SU-DHL-6 (cell line): ENCODE results near the gene MAP4K1.

ENCODE experiments used
- EZH2phosphoT487 ChIP-seq: fragments of 200-600 bp; sonication (generic), shearing (Covaris generic); conservative IDR thresholded peaks from 2 replicates; pipeline ENCODE4 v1.6.1; 2018; ENCODE audit warnings: mild to moderate bottlenecking, antibody characterized with exemption, low read length, moderate library complexity, mixed read lengths
- TF ChIP-seq, protein P1 (sequence below): fragments of 200-600 bp; sonication (generic); IDR thresholded peaks from one replicate; pipeline ENCODE4 v1.5.1; 2017; ENCODE audit warnings: antibody characterized with exemption, mild to moderate bottlenecking, low read length, moderate library complexity; ENCODE audit not compliant: insufficient read depth, poor library complexity, severe bottlenecking

DNA sequence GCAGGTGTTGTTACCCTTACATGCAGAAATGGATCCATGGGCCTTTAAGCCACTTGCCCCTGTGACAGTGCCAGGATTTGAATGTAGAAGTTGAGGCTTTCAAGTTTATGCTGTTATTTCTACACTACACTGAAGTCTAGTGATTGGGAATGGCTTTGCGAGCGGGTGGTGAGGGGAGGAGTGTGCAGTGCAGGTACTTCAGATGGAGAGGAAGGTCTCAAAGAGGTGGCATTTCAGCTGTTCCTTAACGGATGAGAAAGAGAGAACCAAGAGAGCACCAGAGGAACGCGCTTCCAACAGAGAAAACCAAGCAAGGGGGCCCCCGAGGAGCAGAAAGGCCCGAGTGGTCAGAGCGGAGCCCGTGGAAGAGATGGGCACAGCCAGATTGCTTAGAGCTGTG, 43.0 kb upstream of the MAP4K1 start:
- TF ChIP-seq, protein P1, sequence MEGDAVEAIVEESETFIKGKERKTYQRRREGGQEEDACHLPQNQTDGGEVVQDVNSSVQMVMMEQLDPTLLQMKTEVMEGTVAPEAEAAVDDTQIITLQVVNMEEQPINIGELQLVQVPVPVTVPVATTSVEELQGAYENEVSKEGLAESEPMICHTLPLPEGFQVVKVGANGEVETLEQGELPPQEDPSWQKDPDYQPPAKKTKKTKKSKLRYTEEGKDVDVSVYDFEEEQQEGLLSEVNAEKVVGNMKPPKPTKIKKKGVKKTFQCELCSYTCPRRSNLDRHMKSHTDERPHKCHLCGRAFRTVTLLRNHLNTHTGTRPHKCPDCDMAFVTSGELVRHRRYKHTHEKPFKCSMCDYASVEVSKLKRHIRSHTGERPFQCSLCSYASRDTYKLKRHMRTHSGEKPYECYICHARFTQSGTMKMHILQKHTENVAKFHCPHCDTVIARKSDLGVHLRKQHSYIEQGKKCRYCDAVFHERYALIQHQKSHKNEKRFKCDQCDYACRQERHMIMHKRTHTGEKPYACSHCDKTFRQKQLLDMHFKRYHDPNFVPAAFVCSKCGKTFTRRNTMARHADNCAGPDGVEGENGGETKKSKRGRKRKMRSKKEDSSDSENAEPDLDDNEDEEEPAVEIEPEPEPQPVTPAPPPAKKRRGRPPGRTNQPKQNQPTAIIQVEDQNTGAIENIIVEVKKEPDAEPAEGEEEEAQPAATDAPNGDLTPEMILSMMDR, result no peak
- no peak for TF ChIP-seq EZH2phosphoT487
